Measurements from ENCODE around the gene ITPK1. TPM values are rescaled to one million over a fixed set of nuclear protein-coding genes. Genes with fewer than 3 reads are reported as not detected.

ITPK1 gene
- total and polyA plus RNA-seq, 2 experiments from 2014 or later = 35.9 to 101 TPM

DNA sequence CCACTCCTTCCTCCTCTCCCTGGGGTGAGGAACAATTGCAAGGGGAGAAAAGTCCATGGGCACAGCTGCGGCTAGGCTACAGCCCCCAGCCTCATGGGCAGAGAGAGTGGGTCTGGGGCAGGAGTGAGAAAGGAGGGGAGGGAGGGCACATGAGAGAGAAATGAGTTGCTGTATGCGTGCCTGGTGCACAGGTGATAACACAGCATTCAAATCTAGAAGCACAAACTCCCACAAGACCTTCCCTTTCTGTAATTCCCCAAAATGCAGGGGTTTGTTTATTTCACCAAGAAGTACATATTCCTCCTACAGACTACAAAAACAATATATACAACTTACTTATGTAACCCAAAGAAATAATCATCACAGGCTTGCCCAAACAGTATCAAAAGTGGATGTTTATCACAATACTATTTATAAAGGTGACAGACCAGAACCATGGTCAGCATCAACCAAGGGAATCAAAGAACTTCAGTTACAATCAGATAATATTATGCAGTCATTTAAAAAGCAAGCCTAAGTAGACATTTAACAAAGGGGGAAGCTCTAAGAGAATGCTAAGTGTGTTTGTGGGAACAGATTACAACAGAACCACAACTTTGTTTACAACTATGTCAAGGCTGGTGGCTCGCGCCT lies 54.2 kb downstream of the ITPK1 start (continued):
- TF ChIP-seq, protein P1, sequence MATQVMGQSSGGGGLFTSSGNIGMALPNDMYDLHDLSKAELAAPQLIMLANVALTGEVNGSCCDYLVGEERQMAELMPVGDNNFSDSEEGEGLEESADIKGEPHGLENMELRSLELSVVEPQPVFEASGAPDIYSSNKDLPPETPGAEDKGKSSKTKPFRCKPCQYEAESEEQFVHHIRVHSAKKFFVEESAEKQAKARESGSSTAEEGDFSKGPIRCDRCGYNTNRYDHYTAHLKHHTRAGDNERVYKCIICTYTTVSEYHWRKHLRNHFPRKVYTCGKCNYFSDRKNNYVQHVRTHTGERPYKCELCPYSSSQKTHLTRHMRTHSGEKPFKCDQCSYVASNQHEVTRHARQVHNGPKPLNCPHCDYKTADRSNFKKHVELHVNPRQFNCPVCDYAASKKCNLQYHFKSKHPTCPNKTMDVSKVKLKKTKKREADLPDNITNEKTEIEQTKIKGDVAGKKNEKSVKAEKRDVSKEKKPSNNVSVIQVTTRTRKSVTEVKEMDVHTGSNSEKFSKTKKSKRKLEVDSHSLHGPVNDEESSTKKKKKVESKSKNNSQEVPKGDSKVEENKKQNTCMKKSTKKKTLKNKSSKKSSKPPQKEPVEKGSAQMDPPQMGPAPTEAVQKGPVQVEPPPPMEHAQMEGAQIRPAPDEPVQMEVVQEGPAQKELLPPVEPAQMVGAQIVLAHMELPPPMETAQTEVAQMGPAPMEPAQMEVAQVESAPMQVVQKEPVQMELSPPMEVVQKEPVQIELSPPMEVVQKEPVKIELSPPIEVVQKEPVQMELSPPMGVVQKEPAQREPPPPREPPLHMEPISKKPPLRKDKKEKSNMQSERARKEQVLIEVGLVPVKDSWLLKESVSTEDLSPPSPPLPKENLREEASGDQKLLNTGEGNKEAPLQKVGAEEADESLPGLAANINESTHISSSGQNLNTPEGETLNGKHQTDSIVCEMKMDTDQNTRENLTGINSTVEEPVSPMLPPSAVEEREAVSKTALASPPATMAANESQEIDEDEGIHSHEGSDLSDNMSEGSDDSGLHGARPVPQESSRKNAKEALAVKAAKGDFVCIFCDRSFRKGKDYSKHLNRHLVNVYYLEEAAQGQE (IDR thresholded peaks at IDR 0.05; ENCODE audit: unreplicated experiment) = no peak
- no peak for TF ChIP-seq EZH2phosphoT487 (IDR thresholded peaks at IDR 0.05; ENCODE audit: unreplicated experiment)
- TF ChIP-seq, protein P2, sequence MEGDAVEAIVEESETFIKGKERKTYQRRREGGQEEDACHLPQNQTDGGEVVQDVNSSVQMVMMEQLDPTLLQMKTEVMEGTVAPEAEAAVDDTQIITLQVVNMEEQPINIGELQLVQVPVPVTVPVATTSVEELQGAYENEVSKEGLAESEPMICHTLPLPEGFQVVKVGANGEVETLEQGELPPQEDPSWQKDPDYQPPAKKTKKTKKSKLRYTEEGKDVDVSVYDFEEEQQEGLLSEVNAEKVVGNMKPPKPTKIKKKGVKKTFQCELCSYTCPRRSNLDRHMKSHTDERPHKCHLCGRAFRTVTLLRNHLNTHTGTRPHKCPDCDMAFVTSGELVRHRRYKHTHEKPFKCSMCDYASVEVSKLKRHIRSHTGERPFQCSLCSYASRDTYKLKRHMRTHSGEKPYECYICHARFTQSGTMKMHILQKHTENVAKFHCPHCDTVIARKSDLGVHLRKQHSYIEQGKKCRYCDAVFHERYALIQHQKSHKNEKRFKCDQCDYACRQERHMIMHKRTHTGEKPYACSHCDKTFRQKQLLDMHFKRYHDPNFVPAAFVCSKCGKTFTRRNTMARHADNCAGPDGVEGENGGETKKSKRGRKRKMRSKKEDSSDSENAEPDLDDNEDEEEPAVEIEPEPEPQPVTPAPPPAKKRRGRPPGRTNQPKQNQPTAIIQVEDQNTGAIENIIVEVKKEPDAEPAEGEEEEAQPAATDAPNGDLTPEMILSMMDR (conservative IDR thresholded peaks at IDR 0.05; ENCODE audit: low read depth in 2 of 2) = no peak
- no peak for TF ChIP-seq STAT1 (IDR thresholded peaks at IDR 0.05; ENCODE audit: unreplicated experiment)
- TF ChIP-seq ZNF331 (CRISPR knock-in tag; IDR thresholded peaks at IDR 0.05; ENCODE audit: low read depth) = no peak
- TF ChIP-seq JUNB (IDR thresholded peaks at IDR 0.05; ENCODE audit: unreplicated experiment) = no peak
- TF ChIP-seq, protein P3, sequence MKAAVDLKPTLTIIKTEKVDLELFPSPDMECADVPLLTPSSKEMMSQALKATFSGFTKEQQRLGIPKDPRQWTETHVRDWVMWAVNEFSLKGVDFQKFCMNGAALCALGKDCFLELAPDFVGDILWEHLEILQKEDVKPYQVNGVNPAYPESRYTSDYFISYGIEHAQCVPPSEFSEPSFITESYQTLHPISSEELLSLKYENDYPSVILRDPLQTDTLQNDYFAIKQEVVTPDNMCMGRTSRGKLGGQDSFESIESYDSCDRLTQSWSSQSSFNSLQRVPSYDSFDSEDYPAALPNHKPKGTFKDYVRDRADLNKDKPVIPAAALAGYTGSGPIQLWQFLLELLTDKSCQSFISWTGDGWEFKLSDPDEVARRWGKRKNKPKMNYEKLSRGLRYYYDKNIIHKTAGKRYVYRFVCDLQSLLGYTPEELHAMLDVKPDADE (IDR thresholded peaks at IDR 0.05) = no peak
- no peak for TF ChIP-seq ZNF114 (CRISPR knock-in tag; IDR thresholded peaks at IDR 0.05)
- TF ChIP-seq POLR2AphosphoS5 (IDR thresholded peaks at IDR 0.05; ENCODE audit: low read depth) = no peak
- no peak for TF ChIP-seq EZH2 (IDR thresholded peaks at IDR 0.05; ENCODE audit: low read depth, unreplicated experiment)

DNA sequence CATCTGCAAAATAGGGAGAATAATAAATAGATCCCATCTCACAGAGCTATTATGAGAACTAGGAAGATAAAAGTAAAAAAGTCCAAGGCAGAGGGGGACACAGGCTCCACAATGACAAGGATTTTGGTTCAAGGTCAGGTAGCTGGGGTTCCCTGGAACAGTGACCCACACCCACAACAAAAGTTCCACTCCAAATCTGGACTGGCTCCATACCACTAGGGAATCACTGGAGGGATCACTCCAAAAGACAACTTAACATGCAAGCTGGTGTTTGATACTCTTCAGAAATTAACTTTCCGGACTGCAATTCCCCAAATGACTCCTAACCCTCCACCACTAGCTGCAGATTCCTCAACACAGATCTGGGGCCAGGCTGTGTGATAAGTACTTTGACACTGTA lies 54.9 kb downstream of the ITPK1 start:
- Mint-ChIP-seq H3K9me3 (no peaks in the 10 kb centered on the region; the same call in 2 of the 3 replicates), H3K36me3 (ENCODE audit: low read depth) (peaks cover 2% of the 10 kb centered on the region; the same call in 1 of the 3 replicates), H3K4me1 (peaks cover 58% of the 10 kb centered on the region), H3K4me3 (no peak overlapping the region), H3K27me3 (ENCODE audit: insufficient read depth, low read depth, poor library complexity) (peaks cover 16% of the 10 kb centered on the region), H3K27ac (peak overlapping the region; percentile 90)
- H2AFZ ChIP-seq = no peak overlapping the region
- peaks cover 2% of the 10 kb centered on the region for H4K20me1 ChIP-seq (replicated peaks; ENCODE audit: insufficient read depth)
- peaks cover 61% of the 10 kb centered on the region for H3K79me2 ChIP-seq (replicated peaks; ENCODE audit: insufficient read depth)
- ATAC-seq = no peak
- H3K9me2 ChIP-seq (ENCODE audit: insufficient read depth) = no peaks in the 10 kb centered on the region
- H3K36me3 ChIP-seq (ENCODE audit: insufficient read depth) = no peaks in the 10 kb centered on the region
- H3K4me2 ChIP-seq = no peak overlapping the region
- no peak for TF ChIP-seq STAT1 (IDR thresholded peaks at IDR 0.05; ENCODE audit: unreplicated experiment)
- DNase-seq (ENCODE audit: low spot score) = no peak
- no peak overlapping the region for H3K4me3 ChIP-seq
- H3K4me1 ChIP-seq (ENCODE audit: insufficient read depth) = peaks cover 3% of the 10 kb centered on the region
- no peaks in the 10 kb centered on the region; the same call in 1 of the 2 replicates for H3F3A ChIP-seq (replicated peaks; ENCODE audit: low read depth)
- H3K27ac ChIP-seq (ENCODE audit: low read depth) = peak overlapping the region; percentile 85
- no peaks in the 10 kb centered on the region for H3K27me3 ChIP-seq (ENCODE audit: insufficient read depth)

All from GM23338 (cell line).